ENCODE measurements around the gene IGSF1.

DNA sequence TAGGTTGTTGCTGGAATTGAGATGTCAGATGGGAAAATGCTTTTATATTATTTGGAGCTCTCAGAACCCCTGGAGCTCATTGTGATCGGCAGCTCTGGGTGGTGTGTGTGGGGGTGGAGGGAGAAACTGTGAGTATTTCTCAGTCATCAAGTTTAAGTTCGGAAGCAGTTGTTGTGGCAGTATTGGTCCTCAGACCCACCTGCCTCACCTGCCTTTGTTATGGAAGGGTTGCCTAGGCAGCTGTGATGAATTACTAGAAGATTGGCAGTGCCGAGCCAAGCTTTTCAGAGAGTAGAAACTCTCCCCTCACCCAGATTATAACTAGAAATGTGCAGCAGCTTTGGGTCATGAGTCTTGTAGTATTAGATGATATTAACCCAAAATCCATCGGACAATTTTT lies 9.5 kb downstream of the IGSF1 start:
- TF ChIP-seq MED1 (CRISPR knock-in tag; IDR thresholded peaks at IDR 0.05): no peak
- TF ChIP-seq, protein P1, sequence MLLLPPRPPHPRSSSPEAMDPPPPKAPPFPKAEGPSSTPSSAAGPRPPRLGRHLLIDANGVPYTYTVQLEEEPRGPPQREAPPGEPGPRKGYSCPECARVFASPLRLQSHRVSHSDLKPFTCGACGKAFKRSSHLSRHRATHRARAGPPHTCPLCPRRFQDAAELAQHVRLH (CRISPR knock-in tag; IDR thresholded peaks at IDR 0.05; ENCODE audit: borderline replicate concordance, low read depth): no peak
- no peak for TF ChIP-seq ZEB1 (IDR thresholded peaks at IDR 0.05; ENCODE audit: insufficient replicate concordance, low read depth)
- TF ChIP-seq NFATC3 (CRISPR knock-in tag; IDR thresholded peaks at IDR 0.05): no peak
- no peak for TF ChIP-seq ZNF607 (CRISPR knock-in tag; IDR thresholded peaks at IDR 0.05; ENCODE audit: borderline replicate concordance)
- no peak for TF ChIP-seq HOXA7 (CRISPR knock-in tag; IDR thresholded peaks at IDR 0.05)
- TF ChIP-seq REPIN1 (CRISPR knock-in tag; IDR thresholded peaks at IDR 0.05; ENCODE audit: borderline replicate concordance, low read depth): no peak
- no peak for TF ChIP-seq EZH2 (conservative IDR thresholded peaks at IDR 0.05; ENCODE audit: low read depth, low read length)
- no peak for TF ChIP-seq RAD21 (CRISPR knock-in tag; IDR thresholded peaks at IDR 0.05)
- TF ChIP-seq, protein P2, sequence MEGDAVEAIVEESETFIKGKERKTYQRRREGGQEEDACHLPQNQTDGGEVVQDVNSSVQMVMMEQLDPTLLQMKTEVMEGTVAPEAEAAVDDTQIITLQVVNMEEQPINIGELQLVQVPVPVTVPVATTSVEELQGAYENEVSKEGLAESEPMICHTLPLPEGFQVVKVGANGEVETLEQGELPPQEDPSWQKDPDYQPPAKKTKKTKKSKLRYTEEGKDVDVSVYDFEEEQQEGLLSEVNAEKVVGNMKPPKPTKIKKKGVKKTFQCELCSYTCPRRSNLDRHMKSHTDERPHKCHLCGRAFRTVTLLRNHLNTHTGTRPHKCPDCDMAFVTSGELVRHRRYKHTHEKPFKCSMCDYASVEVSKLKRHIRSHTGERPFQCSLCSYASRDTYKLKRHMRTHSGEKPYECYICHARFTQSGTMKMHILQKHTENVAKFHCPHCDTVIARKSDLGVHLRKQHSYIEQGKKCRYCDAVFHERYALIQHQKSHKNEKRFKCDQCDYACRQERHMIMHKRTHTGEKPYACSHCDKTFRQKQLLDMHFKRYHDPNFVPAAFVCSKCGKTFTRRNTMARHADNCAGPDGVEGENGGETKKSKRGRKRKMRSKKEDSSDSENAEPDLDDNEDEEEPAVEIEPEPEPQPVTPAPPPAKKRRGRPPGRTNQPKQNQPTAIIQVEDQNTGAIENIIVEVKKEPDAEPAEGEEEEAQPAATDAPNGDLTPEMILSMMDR (CRISPR knock-in tag; IDR thresholded peaks at IDR 0.05): no peak

Measured in HepG2 (cell line).